ENCODE data around the gene FGF3.

GRCh38 chr11:69868871-69869270 is 49.7 kb upstream of the FGF3 start:
- TF ChIP-seq CTCF (IDR thresholded peaks at IDR 0.05; ENCODE audit: insufficient read depth, low read length, poor library complexity, severe bottlenecking) (no peak), EZH2phosphoT487 (conservative IDR thresholded peaks at IDR 0.05; ENCODE audit: low read length) (no peak)

Measured in SU-DHL-6 (cell line).